HG02970 (cell line): ENCODE data around the gene INPP5E.

Experiments
- ATAC-seq: cut with Tn5 transposase; IDR thresholded peaks from one replicate; pipeline ENCODE4 v1.9.1; 2021; ENCODE audit warnings: mild to moderate bottlenecking, moderate library complexity, moderate number of reproducible peaks; ENCODE audit not compliant: unreplicated experiment, low FRiP score

Gene INPP5E

GRCh38 chr9:136391737-136392537, 47.7 kb downstream of the INPP5E start:
- no peak for ATAC-seq

DNA sequence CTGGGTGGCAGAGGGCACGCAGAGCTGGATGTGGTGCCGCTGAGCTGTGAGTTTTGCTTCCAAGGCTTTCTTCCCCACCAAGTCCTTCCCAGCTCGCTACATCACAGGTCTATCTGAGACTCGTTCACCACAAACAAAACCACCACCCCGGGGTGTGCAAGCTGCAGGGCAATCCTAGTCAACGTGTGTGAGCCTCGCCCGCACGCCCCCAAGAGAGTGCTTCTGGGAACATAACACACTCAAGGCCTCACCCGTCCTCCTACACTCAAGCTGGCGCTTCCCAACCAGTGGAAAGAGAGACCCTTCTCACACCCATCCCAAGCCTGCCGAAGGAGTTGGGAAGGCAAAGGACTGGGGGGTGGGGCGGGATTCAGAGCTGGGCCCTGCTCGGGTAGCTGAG, 50.2 kb downstream of the INPP5E start:
- ATAC-seq, result no peak

DNA sequence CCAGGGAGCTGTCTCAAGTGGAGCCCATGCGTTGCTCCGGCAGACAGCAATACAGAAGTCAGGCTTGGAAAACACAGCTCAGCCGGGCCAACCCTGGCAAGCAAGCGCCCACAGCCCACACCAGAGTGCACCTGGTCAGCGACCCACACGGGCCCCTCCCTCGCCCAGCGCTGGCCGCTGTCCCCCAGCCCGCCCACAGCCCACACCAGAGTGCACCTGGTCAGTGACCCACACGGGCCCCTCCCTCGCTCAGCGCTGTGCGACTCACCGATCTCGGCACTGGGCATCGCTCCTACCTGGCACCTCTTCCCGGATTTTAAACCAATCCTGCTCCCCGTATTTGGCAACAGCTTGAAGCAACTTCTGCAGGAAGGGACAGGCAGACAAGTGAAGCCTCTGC, 52.4 kb downstream of the INPP5E start:
- no peak for ATAC-seq

- ATAC-seq, result no peak
These were observed 53.6 kb downstream of the INPP5E start for GRCh38 chr9:136386018-136386417.

GRCh38 chr9:136385015-136385414, 54.6 kb downstream of the INPP5E start:
- no peak for ATAC-seq

GRCh38 chr9:136383436-136383835, 56.2 kb downstream of the INPP5E start:
- no peak for ATAC-seq

DNA sequence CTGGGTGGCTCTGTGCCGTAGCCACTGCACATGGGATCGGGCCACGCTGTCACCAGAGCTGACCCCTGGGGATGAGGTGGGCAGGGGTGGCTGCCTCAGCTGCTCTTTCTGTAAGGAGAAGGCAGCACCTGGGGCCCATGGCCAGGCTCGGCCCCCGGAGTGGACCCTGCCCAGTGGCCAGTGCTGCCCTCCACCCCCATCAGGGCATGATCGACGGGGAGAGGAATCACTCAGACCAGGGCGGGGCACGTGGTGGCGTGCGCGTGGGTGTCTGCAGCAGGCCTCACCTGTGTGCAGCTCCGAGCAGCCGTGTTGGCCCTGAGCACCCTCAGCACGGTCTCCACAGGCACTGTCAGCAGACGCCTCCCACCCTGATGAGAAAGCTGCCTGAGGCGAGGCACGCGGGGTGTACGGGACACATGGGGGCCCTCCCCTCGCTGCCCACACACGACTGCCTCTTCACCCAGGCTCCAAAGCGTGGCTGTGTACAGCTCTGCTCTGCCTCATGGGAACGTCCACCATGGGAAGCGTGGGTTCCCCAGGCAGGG, 57.6 kb downstream of the INPP5E start:
- ATAC-seq, result no peak

- ATAC-seq, result no peak
These were observed 58.3 kb downstream of the INPP5E start for GRCh38 chr9:136381311-136381710.

GRCh38 chr9:136380381-136380780, 59.3 kb downstream of the INPP5E start:
- ATAC-seq, result no peak

GRCh38 chr9:136379891-136380290, 59.8 kb downstream of the INPP5E start:
- ATAC-seq, result no peak

GRCh38 chr9:136379401-136379800, 60.2 kb downstream of the INPP5E start:
- no peak for ATAC-seq

- no peak for ATAC-seq
These were observed 60.7 kb downstream of the INPP5E start for GRCh38 chr9:136379003-136379287.
